Caco-2 (cell line): ENCODE data around the gene ZBTB43. TPM values are rescaled to one million over a fixed set of nuclear protein-coding genes. Genes with fewer than 3 reads are reported as not detected.

ENCODE experiments used
- BruUV-seq: library from RNA; stranded (reverse); fragments of 400-500 nt; replicated peaks from 2 replicates; lab custom pipeline; 2021; lab: Mats Ljungman, UMichigan
- CTCF ChIA-PET: fragments of 300-600 bp; sonication (Branson Sonifier 250); formaldehyde crosslinking; loops from one replicate; lab custom pipeline; 2022; ENCODE audit warnings: antibody characterized with exemption; lab: Charles Lee
- POLR2A ChIA-PET: fragments of 300-600 bp; sonication (Branson Sonifier 250); formaldehyde crosslinking; loops from one replicate; lab custom pipeline; 2022; ENCODE audit warnings: antibody characterized with exemption; lab: Charles Lee
- DNase-seq, 2 experiments: peaks; one replicate each; pipeline versions ENCODE4 v3.0.0 to v3.0.0-alpha.2; 2020 to 2022
- H3K27me3 ChIP-seq: replicated peaks from 2 replicates; pipeline ENCODE4 v1.6.0; 2011; ENCODE audit warnings: low read length; ENCODE audit not compliant: control insufficient read depth, insufficient read depth
- H3K36me3 ChIP-seq: 2 replicates; pipeline ENCODE4 v1.5.1; 2011; ENCODE audit warnings: low read length; ENCODE audit not compliant: control insufficient read depth, insufficient read depth
- H3K4me1 ChIP-seq: fragments of 250-450 bp; sonication (Bioruptor Pico); 2 replicates; pipeline ENCODE4 v1.5.1; 2020; ENCODE audit warnings: mild to moderate bottlenecking
- H3K4me3 ChIP-seq: 2 replicates; pipeline ENCODE4 v1.5.1; 2011; ENCODE audit warnings: low read depth, mild to moderate bottlenecking, control low read depth, low read length
- H3K9me3 ChIP-seq: fragments of 250-450 bp; sonication (Bioruptor Pico); 2 replicates; pipeline ENCODE4 v1.5.1; 2020; ENCODE audit warnings: mild to moderate bottlenecking, moderate library complexity
- H3K27ac Mint-ChIP-seq: one replicate; pipeline ENCODE4 v1.8.0; 2022; ENCODE audit warnings: mixed read lengths; ENCODE audit not compliant: unreplicated experiment
- H3K27me3 Mint-ChIP-seq: one replicate; pipeline ENCODE4 v1.8.0; 2022; ENCODE audit warnings: mixed read lengths; ENCODE audit not compliant: insufficient read depth, unreplicated experiment
- H3K36me3 Mint-ChIP-seq: one replicate; pipeline ENCODE4 v1.8.0; 2022; ENCODE audit warnings: mild to moderate bottlenecking, mixed read lengths; ENCODE audit not compliant: insufficient read depth, unreplicated experiment
- H3K4me1 Mint-ChIP-seq: one replicate; pipeline ENCODE4 v1.8.0; 2022; ENCODE audit warnings: low read depth, mixed read lengths; ENCODE audit not compliant: unreplicated experiment
- H3K4me3 Mint-ChIP-seq: one replicate; pipeline ENCODE4 v1.8.0; 2022; ENCODE audit warnings: mild to moderate bottlenecking, moderate library complexity, mixed read lengths; ENCODE audit not compliant: unreplicated experiment
- H3K9me3 Mint-ChIP-seq: one replicate; pipeline ENCODE4 v1.8.0; 2022; ENCODE audit warnings: mixed read lengths; ENCODE audit not compliant: unreplicated experiment
- CTCF ChIP-seq, 2 experiments: fragments of 200-600 bp in 1 of 2; IDR thresholded peaks; 1 replicate in 1 of 2; 2 replicates in 1 of 2; pipeline versions ENCODE4 v1.5.1 to v1.8.0; 2011 to 2022; ENCODE audit warnings: antibody characterized with exemption in 1 of 2, control low read depth in 1 of 2, inconsistent platforms in 1 of 2, low read depth in 1 of 2, low read length in 1 of 2, mild to moderate bottlenecking in 1 of 2, moderate library complexity in 1 of 2; ENCODE audit not compliant: insufficient read depth in 1 of 2, severe bottlenecking in 1 of 2, unreplicated experiment in 1 of 2
- intact Hi-C: fragments of 100-400 bp; cut with micrococcal nuclease; formaldehyde crosslinking; loops from one replicate; pipeline ENCODE4 v1.10.0; 2022; ENCODE audit not compliant: unreplicated experiment
- total RNA-seq: library from RNA; stranded (reverse); gene quantifications from 2 replicates; pipeline ENCODE4 v1.2.3, GENCODE V29; 2022

Gene ZBTB43
- total RNA-seq, 1 experiment from 2014 or later, result 18.5 TPM

DNA sequence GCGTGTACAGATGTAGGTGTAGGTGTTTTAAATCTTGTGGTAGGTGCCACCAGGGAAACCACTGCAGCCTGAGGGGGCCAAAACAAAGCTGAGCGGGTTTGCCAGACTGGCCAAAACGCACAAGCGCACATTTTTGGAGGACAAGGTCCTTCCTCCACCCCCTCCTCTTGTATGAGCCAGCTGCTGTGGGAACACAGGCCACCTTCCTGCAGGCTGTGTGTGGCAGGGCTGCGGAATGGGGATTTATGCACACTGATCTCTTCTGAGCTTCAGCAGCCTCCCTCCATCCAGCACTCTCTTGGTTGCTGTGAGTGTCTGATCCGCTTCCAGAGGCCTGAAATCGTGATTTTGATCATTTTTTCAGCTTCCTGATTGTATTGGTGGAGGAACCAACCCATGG, 22.4 kb downstream of the ZBTB43 start:
- Histone ChIP-seq H3K4me3 (no peak overlapping the region), H3K36me3 (no peaks in the 10 kb centered on the region), H3K4me1 (peaks cover 15% of the 10 kb centered on the region), H3K9me3 (no peaks in the 10 kb centered on the region), H3K27me3 (no peaks in the 10 kb centered on the region)
- Mint-ChIP-seq H3K27ac (peak overlapping the region; percentile 59), H3K36me3 (peaks cover 32% of the 10 kb centered on the region), H3K27me3 (no peaks in the 10 kb centered on the region), H3K9me3 (no peaks in the 10 kb centered on the region), H3K4me1 (peaks cover 29% of the 10 kb centered on the region), H3K4me3 (no peak overlapping the region)
- CTCF ChIA-PET, result no interaction called here
- intact Hi-C loops, result no loop called here
- no peak for TF ChIP-seq CTCF (IDR thresholded peaks at IDR 0.05; ENCODE audit: insufficient read depth in 1 of 2, low read depth in 1 of 2, low read length in 1 of 2, severe bottlenecking in 1 of 2, unreplicated experiment in 1 of 2)
- no peak for DNase-seq
- POLR2A ChIA-PET, result no interaction called here
- BruUV-seq, result no TSS peak

- Mint-ChIP-seq H3K4me3 (no peak overlapping the region), H3K9me3 (no peaks in the 10 kb centered on the region), H3K36me3 (peaks cover 45% of the 10 kb centered on the region), H3K27me3 (no peaks in the 10 kb centered on the region), H3K4me1 (peaks cover 20% of the 10 kb centered on the region), H3K27ac (no peak overlapping the region)
- no peak for DNase-seq
- intact Hi-C loops, result no loop called here
- no TSS peak for BruUV-seq
- H3K36me3 ChIP-seq, result peaks cover 4% of the 10 kb centered on the region; the same call in 1 of the 2 replicates
- no peaks in the 10 kb centered on the region for H3K9me3 ChIP-seq
- no peak for TF ChIP-seq CTCF (IDR thresholded peaks at IDR 0.05; ENCODE audit: insufficient read depth in 1 of 2, low read depth in 1 of 2, low read length in 1 of 2, severe bottlenecking in 1 of 2, unreplicated experiment in 1 of 2)
- no peak overlapping the region for H3K4me3 ChIP-seq
- CTCF ChIA-PET, result no interaction called here
- peaks cover 10% of the 10 kb centered on the region for H3K4me1 ChIP-seq
- no peaks in the 10 kb centered on the region for H3K27me3 ChIP-seq
- POLR2A ChIA-PET, result no interaction called here
These were observed 24.2 kb downstream of the ZBTB43 start for GRCh38 chr9:126829035-126829434.

GRCh38 chr9:126830827-126831226, 26.0 kb downstream of the ZBTB43 start:
- TF ChIP-seq CTCF (IDR thresholded peaks at IDR 0.05; ENCODE audit: insufficient read depth in 1 of 2, low read depth in 1 of 2, low read length in 1 of 2, severe bottlenecking in 1 of 2, unreplicated experiment in 1 of 2), result no peak
- peaks cover 7% of the 10 kb centered on the region for H3K4me1 Mint-ChIP-seq
- intact Hi-C loops, result no loop called here
- Histone ChIP-seq H3K36me3 (peaks cover 4% of the 10 kb centered on the region; the same call in 1 of the 2 replicates), H3K4me3 (no peak overlapping the region), H3K9me3 (no peaks in the 10 kb centered on the region), H3K4me1 (no peaks in the 10 kb centered on the region), H3K27me3 (no peaks in the 10 kb centered on the region)
- H3K36me3 Mint-ChIP-seq, result peaks cover 42% of the 10 kb centered on the region
- H3K9me3 Mint-ChIP-seq, result no peaks in the 10 kb centered on the region
- no peak for DNase-seq
- ChIA-PET POLR2A (no interaction called here), CTCF (interaction anchor here (0.6 kb wide), 1 partner anchor 9 kb away, joined by 6 read pairs; no protein-coding TSS in a partner anchor)
- H3K4me3 Mint-ChIP-seq, result no peak overlapping the region
- no TSS peak for BruUV-seq
- H3K27me3 Mint-ChIP-seq, result no peaks in the 10 kb centered on the region
- no peak overlapping the region for H3K27ac Mint-ChIP-seq
